ENCODE results near the gene MYO3B.

DNA sequence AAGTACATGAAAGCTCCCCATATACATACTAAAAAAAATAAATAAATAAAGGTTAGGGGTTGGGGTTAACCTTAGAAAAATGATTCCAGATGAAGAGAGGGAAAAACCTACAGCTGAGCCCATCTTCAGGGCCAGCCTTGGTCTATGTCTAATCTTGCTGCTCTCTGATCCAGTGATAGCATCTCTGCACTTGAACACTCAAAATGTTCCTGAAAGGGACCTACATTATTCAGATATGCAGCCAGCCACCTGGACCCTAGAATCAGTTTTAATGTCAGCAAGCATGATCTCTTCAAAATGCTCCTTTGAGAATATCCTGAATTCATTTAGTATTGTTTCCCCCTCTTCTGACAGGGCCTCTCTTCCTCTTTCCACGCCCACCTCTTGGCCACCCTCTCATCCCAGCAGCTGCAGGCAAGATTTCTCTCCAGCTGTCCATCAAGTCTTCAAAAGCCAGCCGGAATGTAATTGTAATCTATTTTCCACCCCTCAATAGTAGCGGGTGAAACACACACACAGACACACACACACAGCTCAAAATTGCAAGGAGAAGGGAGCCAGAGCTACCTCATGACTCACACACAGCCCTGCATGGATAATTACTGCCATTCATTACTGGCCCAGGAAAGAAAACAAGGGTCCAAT lies 135.5 kb downstream of the MYO3B start:
- TF ChIP-seq, protein P1, sequence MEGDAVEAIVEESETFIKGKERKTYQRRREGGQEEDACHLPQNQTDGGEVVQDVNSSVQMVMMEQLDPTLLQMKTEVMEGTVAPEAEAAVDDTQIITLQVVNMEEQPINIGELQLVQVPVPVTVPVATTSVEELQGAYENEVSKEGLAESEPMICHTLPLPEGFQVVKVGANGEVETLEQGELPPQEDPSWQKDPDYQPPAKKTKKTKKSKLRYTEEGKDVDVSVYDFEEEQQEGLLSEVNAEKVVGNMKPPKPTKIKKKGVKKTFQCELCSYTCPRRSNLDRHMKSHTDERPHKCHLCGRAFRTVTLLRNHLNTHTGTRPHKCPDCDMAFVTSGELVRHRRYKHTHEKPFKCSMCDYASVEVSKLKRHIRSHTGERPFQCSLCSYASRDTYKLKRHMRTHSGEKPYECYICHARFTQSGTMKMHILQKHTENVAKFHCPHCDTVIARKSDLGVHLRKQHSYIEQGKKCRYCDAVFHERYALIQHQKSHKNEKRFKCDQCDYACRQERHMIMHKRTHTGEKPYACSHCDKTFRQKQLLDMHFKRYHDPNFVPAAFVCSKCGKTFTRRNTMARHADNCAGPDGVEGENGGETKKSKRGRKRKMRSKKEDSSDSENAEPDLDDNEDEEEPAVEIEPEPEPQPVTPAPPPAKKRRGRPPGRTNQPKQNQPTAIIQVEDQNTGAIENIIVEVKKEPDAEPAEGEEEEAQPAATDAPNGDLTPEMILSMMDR (IDR thresholded peaks at IDR 0.05; ENCODE audit: extremely low read depth in 1 of 2, insufficient read depth in 1 of 2, low read depth in 1 of 2, low read length in 2 of 2), result no peak
- TF ChIP-seq POLR2AphosphoS5 (IDR thresholded peaks at IDR 0.05; ENCODE audit: insufficient read depth, low read depth, low read length) (no peak), POLR2A (IDR thresholded peaks at IDR 0.05; ENCODE audit: low read depth, low read length) (no peak), EZH2 (IDR thresholded peaks at IDR 0.05; ENCODE audit: borderline replicate concordance, low read depth, low read length, severe bottlenecking) (no peak), FOS (IDR thresholded peaks at IDR 0.05; ENCODE audit: borderline replicate concordance, insufficient read depth, low read length) (no peak), MYC (IDR thresholded peaks at IDR 0.05; ENCODE audit: low read depth, low read length) (no peak)
- TF ChIP-seq, protein P2, sequence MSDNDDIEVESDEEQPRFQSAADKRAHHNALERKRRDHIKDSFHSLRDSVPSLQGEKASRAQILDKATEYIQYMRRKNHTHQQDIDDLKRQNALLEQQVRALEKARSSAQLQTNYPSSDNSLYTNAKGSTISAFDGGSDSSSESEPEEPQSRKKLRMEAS (IDR thresholded peaks at IDR 0.05; ENCODE audit: insufficient read depth, insufficient read length), result no peak
